Prostate gland (tissue), 2 donors: ENCODE data around the gene MTERF1.

Experiments used
- CTCF ChIP-seq, 4 experiments: fragments of 200-600 bp in 2 of 4; fragments of 450-650 bp in 2 of 4; sonication (generic) in 2 of 4; IDR thresholded peaks; 1 replicate in 3 of 4; 2 replicates in 1 of 4; pipeline ENCODE4 v1.5.1; 2016 to 2019; ENCODE audit warnings: antibody characterized with exemption in 4 of 4, mild to moderate bottlenecking in 2 of 4, moderate library complexity in 2 of 4
- POLR2A ChIP-seq: fragments of 450-650 bp; IDR thresholded peaks from one replicate; pipeline ENCODE4 v1.6.1; 2016; ENCODE audit warnings: antibody characterized with exemption, mild to moderate bottlenecking
- POLR2AphosphoS5 ChIP-seq: sonication (generic); formaldehyde crosslinking; IDR thresholded peaks from one replicate; pipeline ENCODE4 v1.6.1; 2017; ENCODE audit warnings: antibody characterized with exemption

GRCh38 chr7:91892099-91892705, 11.7 kb upstream of the MTERF1 start:
- TF ChIP-seq CTCF (IDR thresholded peaks at IDR 0.05) (no peak), POLR2AphosphoS5 (no peak), POLR2A (no peak)
